OCI-LY7 (cell line): ENCODE results near the gene GALNT9. TPM values are rescaled to one million over a fixed set of nuclear protein-coding genes. Genes with fewer than 3 reads are reported as not detected.

Experiments used
- BruUV-seq: library from RNA; stranded (reverse); fragments of 400-500 nt; replicated peaks from 2 replicates; lab custom pipeline; 2021; lab: Mats Ljungman, UMichigan
- CTCF ChIA-PET: fragments of 300-600 bp; sonication (Branson Sonifier 250); formaldehyde crosslinking; loops from one replicate; lab custom pipeline; 2022; ENCODE audit warnings: antibody characterized with exemption; ENCODE audit not compliant: unreplicated experiment; lab: Charles Lee
- POLR2A ChIA-PET: fragments of 300-600 bp; sonication (Branson Sonifier 250); formaldehyde crosslinking; loops from one replicate; lab custom pipeline; 2022; ENCODE audit warnings: antibody characterized with exemption; lab: Charles Lee
- DNase-seq: peaks from one replicate; pipeline ENCODE4 v3.0.0-alpha.2; 2015; ENCODE audit warnings: low spot score
- H2AFZ ChIP-seq: fragments of 200-600 bp; sonication (generic), shearing (Covaris generic); 2 replicates; pipeline ENCODE4 v1.6.1; 2014; ENCODE audit warnings: mild to moderate bottlenecking, antibody characterized with exemption, low read length, moderate library complexity
- H3K27ac ChIP-seq: fragments of 200-600 bp; sonication (generic); 2 replicates; pipeline ENCODE4 v1.5.1; 2014; ENCODE audit warnings: mixed run types, low read depth, mild to moderate bottlenecking, moderate library complexity, low read length, inconsistent platforms; ENCODE audit not compliant: poor library complexity, severe bottlenecking
- H3K36me3 ChIP-seq: fragments of 200-600 bp; sonication (generic); 2 replicates; pipeline ENCODE4 v1.6.1; 2014; ENCODE audit warnings: mild to moderate bottlenecking, antibody characterized with exemption, low read length, moderate library complexity, mixed read lengths; ENCODE audit not compliant: insufficient read depth
- H3K4me1 ChIP-seq: fragments of 200-600 bp; sonication (generic); 2 replicates; pipeline ENCODE4 v1.5.1; 2014; ENCODE audit warnings: mild to moderate bottlenecking, low read length; ENCODE audit not compliant: insufficient read depth, poor library complexity, severe bottlenecking
- H3K4me2 ChIP-seq: fragments of 200-600 bp; sonication (generic); 2 replicates; pipeline ENCODE4 v1.6.1; 2014; ENCODE audit warnings: mild to moderate bottlenecking, low read length
- H3K4me3 ChIP-seq: fragments of 200-600 bp; sonication (generic); 2 replicates; pipeline ENCODE4 v1.5.1; 2014; ENCODE audit warnings: mild to moderate bottlenecking, low read depth, low read length; ENCODE audit not compliant: poor library complexity, severe bottlenecking
- H3K79me2 ChIP-seq: fragments of 200-600 bp; sonication (generic); 2 replicates; pipeline ENCODE4 v1.6.1; 2016; ENCODE audit warnings: low read depth, mild to moderate bottlenecking, low read length, moderate library complexity, mixed read lengths; ENCODE audit not compliant: insufficient read depth
- H3K9me2 ChIP-seq: fragments of 200-600 bp; sonication (generic); 2 replicates; pipeline ENCODE4 v1.6.1; 2016; ENCODE audit warnings: mild to moderate bottlenecking, low read length, mixed read lengths; ENCODE audit not compliant: insufficient read depth
- H3K9me3 ChIP-seq: fragments of 200-600 bp; sonication (generic); 2 replicates; pipeline ENCODE4 v1.6.1; 2014; ENCODE audit warnings: mild to moderate bottlenecking, mixed run types, low read length, mixed read lengths
- H4K20me1 ChIP-seq: fragments of 200-600 bp; sonication (generic); 2 replicates; pipeline ENCODE4 v1.6.1; 2014; ENCODE audit warnings: mild to moderate bottlenecking, antibody characterized with exemption, low read length, moderate library complexity, mixed read lengths; ENCODE audit not compliant: insufficient read depth
- EZH2phosphoT487 ChIP-seq: fragments of 200-600 bp; sonication (generic); IDR thresholded peaks from 2 replicates; pipeline ENCODE4 v1.6.1; 2018; ENCODE audit warnings: low read depth, borderline replicate concordance, mild to moderate bottlenecking, mixed run types, antibody characterized with exemption, low read length, moderate library complexity, mixed read lengths
- intact Hi-C: fragments of 100-400 bp; cut with micrococcal nuclease; formaldehyde crosslinking; loops from one replicate; pipeline ENCODE4 v1.10.0; 2022; ENCODE audit not compliant: unreplicated experiment
- total RNA-seq, 2 experiments: library from RNA; depleted of rRNA in 1 of 2; stranded (reverse); fragments of >200 nt in 1 of 2; shearing (Covaris generic) in 1 of 2; gene quantifications; 2 replicates each; pipeline ENCODE4 v1.2.3, GENCODE V29; 2014 to 2022
- TF ChIP-seq, protein P1 (sequence below): fragments of 200-600 bp; sonication (generic); conservative IDR thresholded peaks from 2 replicates; pipeline ENCODE4 v1.5.1; 2014; ENCODE audit warnings: mild to moderate bottlenecking, antibody characterized with exemption, low read length, moderate library complexity, mixed read lengths

Gene GALNT9
- total RNA-seq, 2 experiments from 2014 or later: 0.28 TPM; not detected in 1

DNA sequence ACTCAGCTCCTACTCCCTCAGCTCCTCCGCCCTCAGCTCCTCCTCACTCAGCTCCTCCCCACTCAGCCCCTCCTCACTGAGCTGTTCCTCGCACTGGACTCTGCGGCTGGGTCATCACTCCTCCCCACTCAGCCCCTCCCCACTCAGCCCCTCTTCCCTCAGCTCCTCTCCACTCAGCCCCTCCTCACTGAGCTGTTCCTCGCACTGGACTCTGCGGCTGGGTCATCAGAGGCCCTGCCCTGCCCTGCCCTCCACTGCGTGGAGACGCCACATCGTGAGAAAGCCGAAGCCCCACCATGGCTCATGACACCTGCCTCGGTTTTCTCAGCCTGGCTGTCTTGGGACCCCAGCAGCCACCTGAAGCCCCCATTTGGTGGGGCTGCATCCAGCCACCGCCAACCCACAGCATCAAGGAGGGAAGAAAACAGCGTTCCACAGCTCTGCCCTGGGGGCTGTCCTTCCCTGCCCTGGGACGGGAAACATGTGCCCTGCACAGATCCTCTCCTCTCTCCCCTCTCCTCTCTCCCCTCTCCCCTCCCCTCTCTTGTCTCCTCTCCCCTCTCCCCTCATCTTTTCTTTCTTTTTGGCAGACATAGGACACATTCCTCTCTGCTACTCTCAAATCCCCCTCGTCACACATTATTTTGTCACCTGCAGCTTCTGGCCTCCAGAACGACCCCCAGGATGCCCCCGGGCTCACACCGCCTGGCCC, 167.4 kb downstream of the GALNT9 start:
- POLR2A ChIA-PET: no interaction called here
- Histone ChIP-seq H3K9me3 (peaks cover 16% of the 10 kb centered on the region), H3K79me2 (no peaks in the 10 kb centered on the region), H3K27ac (no peak overlapping the region), H3K4me1 (no peaks in the 10 kb centered on the region), H3K4me2 (no peak overlapping the region), H4K20me1 (no peaks in the 10 kb centered on the region), H3K36me3 (peaks cover 18% of the 10 kb centered on the region), H3K9me2 (no peaks in the 10 kb centered on the region), H2AFZ (no peak overlapping the region), H3K4me3 (no peak overlapping the region)
- no peak for DNase-seq
- CTCF ChIA-PET: no interaction called here
- TF ChIP-seq, protein P1, sequence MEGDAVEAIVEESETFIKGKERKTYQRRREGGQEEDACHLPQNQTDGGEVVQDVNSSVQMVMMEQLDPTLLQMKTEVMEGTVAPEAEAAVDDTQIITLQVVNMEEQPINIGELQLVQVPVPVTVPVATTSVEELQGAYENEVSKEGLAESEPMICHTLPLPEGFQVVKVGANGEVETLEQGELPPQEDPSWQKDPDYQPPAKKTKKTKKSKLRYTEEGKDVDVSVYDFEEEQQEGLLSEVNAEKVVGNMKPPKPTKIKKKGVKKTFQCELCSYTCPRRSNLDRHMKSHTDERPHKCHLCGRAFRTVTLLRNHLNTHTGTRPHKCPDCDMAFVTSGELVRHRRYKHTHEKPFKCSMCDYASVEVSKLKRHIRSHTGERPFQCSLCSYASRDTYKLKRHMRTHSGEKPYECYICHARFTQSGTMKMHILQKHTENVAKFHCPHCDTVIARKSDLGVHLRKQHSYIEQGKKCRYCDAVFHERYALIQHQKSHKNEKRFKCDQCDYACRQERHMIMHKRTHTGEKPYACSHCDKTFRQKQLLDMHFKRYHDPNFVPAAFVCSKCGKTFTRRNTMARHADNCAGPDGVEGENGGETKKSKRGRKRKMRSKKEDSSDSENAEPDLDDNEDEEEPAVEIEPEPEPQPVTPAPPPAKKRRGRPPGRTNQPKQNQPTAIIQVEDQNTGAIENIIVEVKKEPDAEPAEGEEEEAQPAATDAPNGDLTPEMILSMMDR: no peak
- TF ChIP-seq EZH2phosphoT487: no peak
- intact Hi-C loops: no loop called here
- BruUV-seq: no TSS peak

DNA sequence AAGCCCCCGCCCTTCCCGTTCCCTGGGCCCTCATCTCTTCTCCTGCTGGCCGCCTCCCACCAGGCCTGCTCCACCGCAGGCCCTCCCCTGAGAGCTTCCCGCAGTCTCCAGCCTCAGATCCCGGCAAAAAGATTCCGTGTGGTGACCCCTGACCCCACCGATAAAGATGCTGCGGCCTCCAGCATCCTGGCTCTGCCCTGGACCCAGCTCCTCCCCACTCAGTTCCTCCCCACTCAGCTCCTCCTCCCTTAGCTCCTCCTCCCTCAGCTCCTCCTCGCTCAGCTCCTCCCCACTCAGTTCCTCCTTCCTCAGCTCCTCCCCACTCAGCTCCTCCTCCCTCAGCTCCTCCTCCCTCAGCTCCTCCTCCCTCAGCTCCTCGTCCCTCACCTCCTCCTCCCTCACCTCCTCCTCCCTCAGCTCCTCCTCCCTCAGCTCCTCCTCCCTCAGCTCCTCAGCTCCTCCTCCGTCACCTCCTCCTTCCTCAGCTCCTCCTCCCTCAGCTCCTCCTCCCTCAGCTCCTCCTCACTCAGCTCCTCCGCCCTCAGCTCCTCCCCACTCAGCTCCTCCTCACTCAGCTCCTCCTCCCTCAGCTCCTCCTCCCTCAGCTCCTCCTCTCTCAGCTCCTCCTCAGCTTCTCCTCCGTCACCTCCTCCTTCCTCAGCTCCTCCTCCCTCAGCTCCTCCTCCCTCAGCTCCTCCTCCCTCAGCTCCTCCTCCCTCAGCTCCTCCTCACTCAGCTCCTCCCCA, 168.2 kb downstream of the GALNT9 start:
- ChIA-PET CTCF (interaction anchor here (0.6 kb wide), 1 partner anchor 16 kb away, joined by 5 read pairs; no protein-coding TSS in a partner anchor), POLR2A (no interaction called here)
- no peaks in the 10 kb centered on the region for H3K4me1 ChIP-seq
- H3K27ac ChIP-seq: no peak overlapping the region
- no peak for DNase-seq
- H3K9me2 ChIP-seq: no peaks in the 10 kb centered on the region
- no peak overlapping the region for H3K4me3 ChIP-seq
- H3K4me2 ChIP-seq: no peak overlapping the region
- H4K20me1 ChIP-seq: no peaks in the 10 kb centered on the region
- H3K9me3 ChIP-seq: peaks cover 23% of the 10 kb centered on the region
- no peak for TF ChIP-seq EZH2phosphoT487
- H3K36me3 ChIP-seq: peaks cover 25% of the 10 kb centered on the region
- H3K79me2 ChIP-seq: no peaks in the 10 kb centered on the region
- no TSS peak for BruUV-seq
- intact Hi-C loops: no loop called here
- H2AFZ ChIP-seq: no peak overlapping the region

DNA sequence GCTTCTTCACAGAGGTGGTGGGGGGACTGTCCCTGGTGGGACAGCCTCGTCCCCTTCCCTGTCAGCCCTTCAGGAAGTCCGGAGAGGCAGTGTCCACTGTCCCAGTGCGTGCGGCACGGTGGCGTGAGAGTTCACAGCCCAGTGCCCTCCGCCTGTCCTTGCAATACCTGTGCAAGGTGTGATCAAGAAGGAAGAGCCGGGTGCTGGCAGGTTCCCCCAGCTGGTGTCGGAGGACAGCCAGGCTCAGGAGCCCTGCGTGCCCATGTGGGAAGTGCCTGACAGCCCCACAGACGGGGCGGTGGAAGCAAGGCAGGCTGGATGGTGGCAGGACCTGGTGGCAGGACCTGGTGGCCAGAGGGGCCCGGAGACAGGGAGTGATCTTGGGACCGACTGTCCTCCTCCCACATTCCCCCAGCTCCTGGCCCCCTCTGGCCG, 168.8 kb downstream of the GALNT9 start:
- no peak for TF ChIP-seq EZH2phosphoT487
- TF ChIP-seq, protein P1: no peak
- no peak overlapping the region for H3K27ac ChIP-seq
- POLR2A ChIA-PET: no interaction called here
- H3K79me2 ChIP-seq: no peaks in the 10 kb centered on the region
- H4K20me1 ChIP-seq: no peaks in the 10 kb centered on the region
- peaks cover 24% of the 10 kb centered on the region for H3K9me3 ChIP-seq
- DNase-seq: no peak
- no peak overlapping the region for H3K4me2 ChIP-seq
- BruUV-seq: no TSS peak
- intact Hi-C loops: no loop called here
- H3K36me3 ChIP-seq: peaks cover 31% of the 10 kb centered on the region
- no peaks in the 10 kb centered on the region for H3K4me1 ChIP-seq
- no peak overlapping the region for H2AFZ ChIP-seq
- CTCF ChIA-PET: no interaction called here
- H3K9me2 ChIP-seq: no peaks in the 10 kb centered on the region
- H3K4me3 ChIP-seq: no peak overlapping the region
